H9 (cell line): ENCODE results near the gene SLC39A10. TPM values are rescaled to one million over a fixed set of nuclear protein-coding genes. Genes with fewer than 3 reads are reported as not detected.

Experiments
- DNase-seq: peaks from one replicate; pipeline ENCODE4 v3.0.0-alpha.2; 2017
- H2AFZ ChIP-seq: one replicate; pipeline ENCODE4 v1.6.1; 2013; ENCODE audit warnings: mild to moderate bottlenecking, low read length, control low read depth, moderate library complexity
- H2AK5ac ChIP-seq: 2 replicates; pipeline ENCODE4 v1.6.1; 2013; ENCODE audit warnings: low read length, control low read depth, mixed read lengths; ENCODE audit not compliant: insufficient read length
- H2BK120ac ChIP-seq: one replicate; pipeline ENCODE4 v1.6.1; 2013; ENCODE audit warnings: low read depth, mild to moderate bottlenecking, low read length, control low read depth, inconsistent platforms; ENCODE audit not compliant: poor library complexity, severe bottlenecking
- H2BK12ac ChIP-seq: 2 replicates; pipeline ENCODE4 v1.6.1; 2013; ENCODE audit warnings: low read length, control low read depth, mixed read lengths, low read depth; ENCODE audit not compliant: insufficient read length
- H2BK15ac ChIP-seq: 2 replicates; pipeline ENCODE4 v1.6.1; 2013; ENCODE audit warnings: low read depth, low read length, control low read depth
- H2BK20ac ChIP-seq: one replicate; pipeline ENCODE4 v1.6.1; 2013; ENCODE audit warnings: low read depth, mild to moderate bottlenecking, low read length, control low read depth, inconsistent platforms; ENCODE audit not compliant: poor library complexity, severe bottlenecking
- H2BK5ac ChIP-seq: 2 replicates; pipeline ENCODE4 v1.6.1; 2013; ENCODE audit warnings: low read length, control low read depth, mixed read lengths; ENCODE audit not compliant: insufficient read length
- H3K14ac ChIP-seq: 2 replicates; pipeline ENCODE4 v1.6.1; 2013; ENCODE audit warnings: low read length, control low read depth; ENCODE audit not compliant: insufficient read depth
- H3K18ac ChIP-seq: 2 replicates; pipeline ENCODE4 v1.6.1; 2013; ENCODE audit warnings: low read depth, mild to moderate bottlenecking, mixed read lengths, low read length, control low read depth; ENCODE audit not compliant: insufficient read length
- H3K23ac ChIP-seq: 2 replicates; pipeline ENCODE4 v1.6.1; 2013; ENCODE audit warnings: low read length, control low read depth, mixed read lengths, low read depth; ENCODE audit not compliant: insufficient read length
- H3K23me2 ChIP-seq: 2 replicates; pipeline ENCODE4 v1.6.1; 2013; ENCODE audit warnings: low read depth, mild to moderate bottlenecking, mixed read lengths, low read length, control low read depth; ENCODE audit not compliant: insufficient read length, poor library complexity, severe bottlenecking
- H3K27ac ChIP-seq: 2 replicates; pipeline ENCODE4 v1.5.1; 2013; ENCODE audit warnings: low read length, control low read depth, mixed read lengths, low read depth; ENCODE audit not compliant: insufficient read length
- H3K27me3 ChIP-seq: 2 replicates; pipeline ENCODE4 v1.6.1; 2013; ENCODE audit warnings: low read length, control low read depth, inconsistent platforms; ENCODE audit not compliant: insufficient read depth
- H3K4ac ChIP-seq: 2 replicates; pipeline ENCODE4 v1.6.1; 2013; ENCODE audit warnings: low read depth, mild to moderate bottlenecking, control low read depth, inconsistent platforms, low read length, moderate library complexity
- H3K4me1 ChIP-seq: 2 replicates; pipeline ENCODE4 v1.6.1; 2013; ENCODE audit warnings: low read length, control low read depth, inconsistent platforms; ENCODE audit not compliant: insufficient read depth
- H3K4me2 ChIP-seq: 2 replicates; pipeline ENCODE4 v1.6.1; 2013; ENCODE audit warnings: low read length, control low read depth, mixed read lengths; ENCODE audit not compliant: insufficient read length, insufficient read depth
- H3K56ac ChIP-seq: 2 replicates; pipeline ENCODE4 v1.6.1; 2013; ENCODE audit warnings: low read depth, mild to moderate bottlenecking, mixed read lengths, low read length, control low read depth; ENCODE audit not compliant: insufficient read length
- H3K79me1 ChIP-seq: 2 replicates; pipeline ENCODE4 v1.6.1; 2013; ENCODE audit warnings: low read depth, mild to moderate bottlenecking, moderate library complexity, low read length, control low read depth, inconsistent platforms; ENCODE audit not compliant: insufficient read depth, poor library complexity, severe bottlenecking
- H3K79me2 ChIP-seq: 2 replicates; pipeline ENCODE4 v1.6.1; 2013; ENCODE audit warnings: low read length, control low read depth, inconsistent platforms; ENCODE audit not compliant: insufficient read depth
- H3K9ac ChIP-seq: 2 replicates; pipeline ENCODE4 v1.6.1; 2013; ENCODE audit warnings: low read length, control low read depth, mixed read lengths; ENCODE audit not compliant: insufficient read length; ENCODE audit errors: extremely low read depth
- H3K9me3 ChIP-seq: one replicate; pipeline ENCODE4 v1.6.1; 2013; ENCODE audit warnings: low read depth, low read length, inconsistent platforms; ENCODE audit not compliant: control insufficient read depth
- H3T11ph ChIP-seq: one replicate; pipeline ENCODE4 v1.6.1; 2013; ENCODE audit warnings: mild to moderate bottlenecking, low read length, control low read depth, inconsistent platforms
- H4K20me1 ChIP-seq: one replicate; pipeline ENCODE4 v1.6.1; 2013; ENCODE audit not compliant: control insufficient read depth, insufficient read length, insufficient read depth
- H4K5ac ChIP-seq: 2 replicates; pipeline ENCODE4 v1.6.1; 2013; ENCODE audit warnings: low read depth, mild to moderate bottlenecking, mixed read lengths, low read length, control low read depth; ENCODE audit not compliant: insufficient read length
- H4K8ac ChIP-seq: replicated peaks from 2 replicates; pipeline ENCODE4 v1.6.1; 2013; ENCODE audit warnings: low read length, control low read depth, mixed read lengths, low read depth; ENCODE audit not compliant: insufficient read length
- H4K91ac ChIP-seq: 2 replicates; pipeline ENCODE4 v1.6.1; 2013; ENCODE audit warnings: low read depth, mild to moderate bottlenecking, moderate library complexity, mixed read lengths, low read length, control low read depth; ENCODE audit not compliant: insufficient read length
- H3K27ac Mint-ChIP-seq, 3 experiments: 2 replicates in 2 of 3; 3 replicates in 1 of 3; pipeline ENCODE4 v1.8.0; 2020 to 2021; ENCODE audit warnings: mixed read lengths in 3 of 3, mild to moderate bottlenecking in 1 of 3, moderate library complexity in 1 of 3
- H3K27me3 Mint-ChIP-seq: 2 replicates; pipeline ENCODE4 v1.8.0; 2021; ENCODE audit warnings: low read depth, mild to moderate bottlenecking, moderate library complexity, mixed read lengths
- H3K36me3 Mint-ChIP-seq, 3 experiments: 2 replicates in 2 of 3; 3 replicates in 1 of 3; pipeline ENCODE4 v1.8.0; 2020 to 2021; ENCODE audit warnings: low read depth in 3 of 3, mixed read lengths in 3 of 3; ENCODE audit not compliant: insufficient read depth in 1 of 3
- H3K4me1 Mint-ChIP-seq, 2 experiments: 2 replicates each; pipeline ENCODE4 v1.8.0; 2020; ENCODE audit warnings: mixed read lengths in 2 of 2
- H3K4me3 Mint-ChIP-seq, 2 experiments: 2 replicates in 1 of 2; 3 replicates in 1 of 2; pipeline ENCODE4 v1.8.0; 2020 to 2021; ENCODE audit warnings: mild to moderate bottlenecking in 2 of 2, mixed read lengths in 2 of 2, moderate library complexity in 1 of 2
- H3K9me3 Mint-ChIP-seq, 2 experiments: 2 replicates in 1 of 2; 3 replicates in 1 of 2; pipeline ENCODE4 v1.8.0; 2020; ENCODE audit warnings: mild to moderate bottlenecking in 2 of 2, mixed read lengths in 2 of 2, moderate library complexity in 1 of 2
- WGBS: extraction: QIAGEN DNeasy Blood & Tissue Kit; methylation state at CpG from one replicate; pipeline ENCODE4 v1.1.7; 2013; ENCODE audit warnings: missing lambda C conversion rate, low lambda C conversion rate, mixed read lengths; ENCODE audit not compliant: insufficient read length; ENCODE audit errors: extremely low coverage; 5-methylcytosine and 5-hydroxymethylcytosine counted together
- total RNA-seq: library from RNA; stranded (reverse); gene quantifications from 2 replicates; pipeline ENCODE4 v1.2.1, GENCODE V29; 2021
- TF ChIP-seq, protein P1 (sequence below): fragments of 200-600 bp; sonication (generic); conservative IDR thresholded peaks from 3 replicates; pipeline ENCODE4 v1.8.0; 2021; ENCODE audit warnings: antibody characterized with exemption, mild to moderate bottlenecking

Gene SLC39A10
- total RNA-seq, 1 experiment from 2014 or later, result 161 TPM

DNA sequence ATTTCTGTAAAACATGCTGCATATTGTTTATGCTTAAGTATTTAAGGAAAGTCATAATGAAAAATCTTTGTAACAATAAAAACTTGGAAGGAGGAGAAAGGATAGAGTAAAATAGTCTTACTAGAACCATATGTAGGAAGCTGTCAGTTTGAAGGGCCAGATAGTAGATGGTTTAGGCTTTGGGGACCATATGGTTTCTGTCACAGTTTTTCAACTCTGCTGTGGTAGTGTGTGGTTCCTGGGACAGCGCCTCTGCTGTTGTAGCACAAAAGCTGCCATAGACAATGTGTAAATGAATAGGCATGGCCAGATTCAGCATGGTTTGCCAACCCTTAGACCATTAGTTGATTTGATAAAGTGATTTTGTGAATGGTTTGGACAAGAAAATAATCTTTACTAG is 75.5 kb downstream of the SLC39A10 start:
- H4K91ac ChIP-seq, result no peak overlapping the region
- H3K56ac ChIP-seq, result no peak overlapping the region
- no peak overlapping the region for H2BK20ac ChIP-seq
- H2BK12ac ChIP-seq, result no peak overlapping the region
- H2AK5ac ChIP-seq, result no peak overlapping the region
- H3K4me2 ChIP-seq, result no peak overlapping the region
- H3K9me3 ChIP-seq, result no peaks in the 10 kb centered on the region
- H2AFZ ChIP-seq, result no peak overlapping the region
- H3K9me3 Mint-ChIP-seq, result no peaks in the 10 kb centered on the region
- no peak overlapping the region for H4K5ac ChIP-seq
- no peak overlapping the region for H2BK15ac ChIP-seq
- no peak overlapping the region for H3K18ac ChIP-seq
- no peaks in the 10 kb centered on the region for H3K4me1 ChIP-seq
- H3K4ac ChIP-seq, result no peak overlapping the region
- DNase-seq, result no peak
- H3K9ac ChIP-seq, result no peak overlapping the region
- TF ChIP-seq, protein P1, sequence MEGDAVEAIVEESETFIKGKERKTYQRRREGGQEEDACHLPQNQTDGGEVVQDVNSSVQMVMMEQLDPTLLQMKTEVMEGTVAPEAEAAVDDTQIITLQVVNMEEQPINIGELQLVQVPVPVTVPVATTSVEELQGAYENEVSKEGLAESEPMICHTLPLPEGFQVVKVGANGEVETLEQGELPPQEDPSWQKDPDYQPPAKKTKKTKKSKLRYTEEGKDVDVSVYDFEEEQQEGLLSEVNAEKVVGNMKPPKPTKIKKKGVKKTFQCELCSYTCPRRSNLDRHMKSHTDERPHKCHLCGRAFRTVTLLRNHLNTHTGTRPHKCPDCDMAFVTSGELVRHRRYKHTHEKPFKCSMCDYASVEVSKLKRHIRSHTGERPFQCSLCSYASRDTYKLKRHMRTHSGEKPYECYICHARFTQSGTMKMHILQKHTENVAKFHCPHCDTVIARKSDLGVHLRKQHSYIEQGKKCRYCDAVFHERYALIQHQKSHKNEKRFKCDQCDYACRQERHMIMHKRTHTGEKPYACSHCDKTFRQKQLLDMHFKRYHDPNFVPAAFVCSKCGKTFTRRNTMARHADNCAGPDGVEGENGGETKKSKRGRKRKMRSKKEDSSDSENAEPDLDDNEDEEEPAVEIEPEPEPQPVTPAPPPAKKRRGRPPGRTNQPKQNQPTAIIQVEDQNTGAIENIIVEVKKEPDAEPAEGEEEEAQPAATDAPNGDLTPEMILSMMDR, result no peak
- H3K4me3 Mint-ChIP-seq, result no peak overlapping the region
- no peak overlapping the region for H3K14ac ChIP-seq
- no peak overlapping the region for H3K23ac ChIP-seq
- no peak overlapping the region for H3K27ac ChIP-seq
- H2BK5ac ChIP-seq, result no peak overlapping the region
- H3K23me2 ChIP-seq, result no peaks in the 10 kb centered on the region
- H4K20me1 ChIP-seq, result no peaks in the 10 kb centered on the region
- no peaks in the 10 kb centered on the region for H3K79me2 ChIP-seq
- peaks cover 16 to 58% (median 47%) of the 10 kb centered on the region in 3 experiments; a peak in 6 of 7 replicates for H3K36me3 Mint-ChIP-seq
- H3K4me1 Mint-ChIP-seq, result no peaks in the 10 kb centered on the region
- no peak overlapping the region for H3T11ph ChIP-seq
- no peaks in the 10 kb centered on the region for H3K79me1 ChIP-seq
- H2BK120ac ChIP-seq, result no peak overlapping the region
- no peaks in the 10 kb centered on the region for H3K27me3 ChIP-seq
- no peaks in the 10 kb centered on the region for H3K27me3 Mint-ChIP-seq
- no peak overlapping the region for H3K27ac Mint-ChIP-seq
- WGBS, result no CpG with 5 or more reads among the region's 1 CpG
- no peak overlapping the region for H4K8ac ChIP-seq
